IMR-90 (cell line): Measurements from ENCODE around the gene ADAM23.

Source experiments
- CEBPB ChIP-seq: IDR thresholded peaks from 2 replicates; pipeline ENCODE4 v1.6.1; 2012; ENCODE audit warnings: low read depth, low read length, improper control_type of control experiment
- CHD1 ChIP-seq: IDR thresholded peaks from 2 replicates; pipeline ENCODE4 v1.6.1; 2012; ENCODE audit warnings: low read depth, low read length, improper control_type of control experiment
- MAFK ChIP-seq: IDR thresholded peaks from 2 replicates; pipeline ENCODE4 v1.6.1; 2012; ENCODE audit warnings: low read depth, low read length, improper control_type of control experiment
- MAZ ChIP-seq: IDR thresholded peaks from 2 replicates; pipeline ENCODE4 v1.6.1; 2012; ENCODE audit warnings: low read depth, mild to moderate bottlenecking, low read length, improper control_type of control experiment, moderate library complexity, borderline replicate concordance
- NFE2L2 ChIP-seq: fragments of 150-350 bp; IDR thresholded peaks from 2 replicates; pipeline ENCODE4 v1.6.1; 2016; ENCODE audit warnings: low read depth, mild to moderate bottlenecking, low read length
- POLR2A ChIP-seq: IDR thresholded peaks from 2 replicates; pipeline ENCODE4 v1.6.1; 2012; ENCODE audit warnings: mild to moderate bottlenecking, low read depth, low read length
- SMC3 ChIP-seq: fragments of 150-350 bp; IDR thresholded peaks from 2 replicates; pipeline ENCODE4 v1.6.1; 2016; ENCODE audit warnings: low read depth, mild to moderate bottlenecking, antibody characterized with exemption, low read length, moderate library complexity
- TF ChIP-seq, protein P1 (sequence below): conservative IDR thresholded peaks from 2 replicates; pipeline ENCODE4 v1.5.1; 2012; ENCODE audit warnings: mild to moderate bottlenecking, low read depth, low read length, improper control_type of control experiment
- TF ChIP-seq, protein P2 (sequence below): fragments of 150-350 bp; IDR thresholded peaks from 2 replicates; pipeline ENCODE4 v1.6.1; 2016; ENCODE audit warnings: low read depth, mild to moderate bottlenecking, low read length, moderate library complexity, borderline replicate concordance
- TF ChIP-seq, protein P3 (sequence below): fragments of 150-350 bp; IDR thresholded peaks from 2 replicates; pipeline ENCODE4 v1.6.1; 2017; ENCODE audit warnings: mild to moderate bottlenecking, antibody characterized with exemption, low read length, low read depth

GRCh38 chr2:206438196-206438724, 5.1 kb upstream of the ADAM23 start:
- TF ChIP-seq POLR2A (no peak), SMC3 (no peak), CEBPB (no peak), MAFK (peak; percentile 95), NFE2L2 (no peak), MAZ (no peak), CHD1 (no peak)
- TF ChIP-seq, protein P1, sequence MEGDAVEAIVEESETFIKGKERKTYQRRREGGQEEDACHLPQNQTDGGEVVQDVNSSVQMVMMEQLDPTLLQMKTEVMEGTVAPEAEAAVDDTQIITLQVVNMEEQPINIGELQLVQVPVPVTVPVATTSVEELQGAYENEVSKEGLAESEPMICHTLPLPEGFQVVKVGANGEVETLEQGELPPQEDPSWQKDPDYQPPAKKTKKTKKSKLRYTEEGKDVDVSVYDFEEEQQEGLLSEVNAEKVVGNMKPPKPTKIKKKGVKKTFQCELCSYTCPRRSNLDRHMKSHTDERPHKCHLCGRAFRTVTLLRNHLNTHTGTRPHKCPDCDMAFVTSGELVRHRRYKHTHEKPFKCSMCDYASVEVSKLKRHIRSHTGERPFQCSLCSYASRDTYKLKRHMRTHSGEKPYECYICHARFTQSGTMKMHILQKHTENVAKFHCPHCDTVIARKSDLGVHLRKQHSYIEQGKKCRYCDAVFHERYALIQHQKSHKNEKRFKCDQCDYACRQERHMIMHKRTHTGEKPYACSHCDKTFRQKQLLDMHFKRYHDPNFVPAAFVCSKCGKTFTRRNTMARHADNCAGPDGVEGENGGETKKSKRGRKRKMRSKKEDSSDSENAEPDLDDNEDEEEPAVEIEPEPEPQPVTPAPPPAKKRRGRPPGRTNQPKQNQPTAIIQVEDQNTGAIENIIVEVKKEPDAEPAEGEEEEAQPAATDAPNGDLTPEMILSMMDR, result no peak
- TF ChIP-seq, protein P2, sequence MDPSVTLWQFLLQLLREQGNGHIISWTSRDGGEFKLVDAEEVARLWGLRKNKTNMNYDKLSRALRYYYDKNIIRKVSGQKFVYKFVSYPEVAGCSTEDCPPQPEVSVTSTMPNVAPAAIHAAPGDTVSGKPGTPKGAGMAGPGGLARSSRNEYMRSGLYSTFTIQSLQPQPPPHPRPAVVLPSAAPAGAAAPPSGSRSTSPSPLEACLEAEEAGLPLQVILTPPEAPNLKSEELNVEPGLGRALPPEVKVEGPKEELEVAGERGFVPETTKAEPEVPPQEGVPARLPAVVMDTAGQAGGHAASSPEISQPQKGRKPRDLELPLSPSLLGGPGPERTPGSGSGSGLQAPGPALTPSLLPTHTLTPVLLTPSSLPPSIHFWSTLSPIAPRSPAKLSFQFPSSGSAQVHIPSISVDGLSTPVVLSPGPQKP, result no peak
- TF ChIP-seq, protein P3, sequence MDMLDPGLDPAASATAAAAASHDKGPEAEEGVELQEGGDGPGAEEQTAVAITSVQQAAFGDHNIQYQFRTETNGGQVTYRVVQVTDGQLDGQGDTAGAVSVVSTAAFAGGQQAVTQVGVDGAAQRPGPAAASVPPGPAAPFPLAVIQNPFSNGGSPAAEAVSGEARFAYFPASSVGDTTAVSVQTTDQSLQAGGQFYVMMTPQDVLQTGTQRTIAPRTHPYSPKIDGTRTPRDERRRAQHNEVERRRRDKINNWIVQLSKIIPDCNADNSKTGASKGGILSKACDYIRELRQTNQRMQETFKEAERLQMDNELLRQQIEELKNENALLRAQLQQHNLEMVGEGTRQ, result no peak
